AG08396 (cell line): ENCODE results near the gene CNN2.

Experiments used
- DNase-seq: peaks from one replicate; pipeline ENCODE4 v3.0.0; 2012; ENCODE audit warnings: low spot score, mixed read lengths

Gene CNN2

DNA sequence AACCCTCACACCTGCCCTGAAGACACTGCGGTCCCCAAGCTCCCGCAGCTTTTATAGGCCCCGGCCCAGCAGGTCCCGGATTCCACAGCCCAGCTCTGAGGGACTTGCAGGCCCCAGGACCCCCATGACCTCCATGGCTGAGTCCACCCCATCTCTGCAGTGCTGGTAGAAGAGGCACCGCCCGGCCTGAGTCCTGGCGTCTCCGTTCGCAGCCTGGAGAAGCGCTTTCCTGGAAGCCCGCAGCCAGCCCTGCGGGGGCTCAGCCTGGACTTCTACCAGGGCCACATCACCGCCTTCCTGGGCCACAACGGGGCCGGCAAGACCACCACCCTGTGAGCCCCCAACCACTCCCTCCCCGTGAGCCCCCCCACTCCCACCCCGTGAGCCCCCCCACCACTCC, 22.7 kb downstream of the CNN2 start:
- no peak for DNase-seq

DNA sequence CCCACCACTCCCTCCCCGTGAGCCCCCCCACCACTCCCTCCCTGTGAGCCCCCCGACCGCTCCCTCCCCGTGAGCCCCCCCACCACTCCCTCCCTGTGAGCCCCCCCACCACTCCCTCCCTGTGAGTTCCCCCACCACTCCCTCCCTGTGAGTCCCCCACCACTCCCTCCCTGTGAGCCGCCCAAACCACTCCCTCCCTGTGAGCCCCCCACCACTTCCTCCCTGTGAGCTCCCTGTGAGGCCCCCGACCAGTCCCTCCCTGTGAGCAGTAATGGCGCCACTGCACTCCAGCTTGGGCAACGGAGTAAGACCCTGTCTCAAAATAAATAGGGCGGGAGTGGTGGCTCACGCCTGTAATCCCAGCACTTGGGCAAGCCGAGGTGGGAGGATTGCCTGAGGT, 23.4 kb downstream of the CNN2 start:
- DNase-seq: no peak

DNA sequence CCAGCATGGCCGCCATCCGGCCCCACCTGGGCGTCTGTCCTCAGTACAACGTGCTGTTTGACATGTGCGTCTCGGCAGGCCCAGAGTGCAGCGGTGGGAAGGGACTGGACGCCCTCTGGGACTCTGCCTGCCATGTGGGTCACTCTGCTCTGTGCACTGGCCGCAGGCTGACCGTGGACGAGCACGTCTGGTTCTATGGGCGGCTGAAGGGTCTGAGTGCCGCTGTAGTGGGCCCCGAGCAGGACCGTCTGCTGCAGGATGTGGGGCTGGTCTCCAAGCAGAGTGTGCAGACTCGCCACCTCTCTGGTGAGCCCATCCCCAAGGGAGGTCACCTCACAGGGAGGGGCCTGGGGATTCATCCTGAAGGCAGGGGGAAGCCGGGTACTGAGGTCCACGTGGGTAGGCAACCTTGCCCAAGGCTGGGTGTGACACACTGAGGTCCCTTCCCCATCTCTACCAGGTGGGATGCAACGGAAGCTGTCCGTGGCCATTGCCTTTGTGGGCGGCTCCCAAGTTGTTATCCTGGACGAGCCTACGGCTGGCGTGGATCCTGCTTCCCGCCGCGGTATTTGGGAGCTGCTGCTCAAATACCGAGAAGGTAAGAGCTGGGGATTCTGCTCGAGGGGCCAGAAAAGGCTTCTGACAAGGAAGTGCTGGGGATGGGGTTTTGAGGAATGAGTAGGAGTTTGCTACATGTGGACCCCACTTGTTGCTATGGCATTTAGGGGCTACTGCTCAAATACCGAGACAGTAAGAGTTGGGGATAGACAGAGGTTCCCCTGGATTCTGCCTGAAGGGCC, 24.8 kb downstream of the CNN2 start:
- DNase-seq: no peak

DNA sequence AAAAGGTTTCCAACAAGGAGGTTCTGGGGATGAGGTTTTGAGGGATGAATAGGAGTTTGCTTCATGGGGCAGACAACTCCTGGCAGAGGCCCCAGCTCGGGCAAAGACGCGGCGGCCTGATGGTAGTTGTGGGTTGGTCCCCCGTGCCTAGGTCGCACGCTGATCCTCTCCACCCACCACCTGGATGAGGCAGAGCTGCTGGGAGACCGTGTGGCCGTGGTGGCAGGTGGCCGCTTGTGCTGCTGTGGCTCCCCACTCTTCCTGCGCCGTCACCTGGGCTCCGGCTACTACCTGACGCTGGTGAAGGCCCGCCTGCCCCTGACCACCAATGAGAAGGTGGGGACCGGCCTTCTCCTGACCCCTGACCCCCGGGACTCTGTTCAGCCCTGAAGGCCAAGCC, 25.4 kb downstream of the CNN2 start:
- DNase-seq: no peak

DNA sequence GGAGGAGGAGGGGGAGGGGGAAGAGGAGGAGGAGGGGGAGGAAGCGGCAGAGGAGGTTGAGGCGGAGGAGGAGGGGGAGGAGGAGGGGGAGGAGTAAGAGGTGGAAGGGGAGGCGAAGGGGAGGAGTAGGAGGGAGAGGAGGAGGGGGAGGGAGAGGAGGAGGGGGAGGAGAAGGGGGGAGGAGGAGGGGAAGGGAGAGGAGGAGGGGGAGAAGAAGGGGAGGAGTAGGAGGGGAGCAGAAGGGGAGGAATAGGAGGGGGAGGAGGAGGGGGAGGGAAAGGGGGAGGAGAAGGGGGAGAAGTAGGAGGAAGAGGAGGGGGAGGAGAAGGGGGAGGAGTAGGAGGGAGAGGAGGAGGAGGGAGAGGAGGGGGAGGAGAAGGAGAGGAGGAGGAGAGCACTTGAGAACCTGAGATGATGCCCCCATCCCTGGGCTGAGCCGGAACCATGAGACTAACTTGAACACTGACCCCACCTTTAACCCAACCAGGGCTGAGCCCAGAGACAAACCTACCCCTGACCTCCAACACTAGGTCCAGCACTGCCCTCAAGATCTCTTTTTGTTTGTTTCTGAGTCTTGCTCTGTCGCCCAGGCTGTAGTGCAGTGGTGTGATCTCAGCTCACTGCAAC, 26.1 kb downstream of the CNN2 start:
- DNase-seq: no peak

DNA sequence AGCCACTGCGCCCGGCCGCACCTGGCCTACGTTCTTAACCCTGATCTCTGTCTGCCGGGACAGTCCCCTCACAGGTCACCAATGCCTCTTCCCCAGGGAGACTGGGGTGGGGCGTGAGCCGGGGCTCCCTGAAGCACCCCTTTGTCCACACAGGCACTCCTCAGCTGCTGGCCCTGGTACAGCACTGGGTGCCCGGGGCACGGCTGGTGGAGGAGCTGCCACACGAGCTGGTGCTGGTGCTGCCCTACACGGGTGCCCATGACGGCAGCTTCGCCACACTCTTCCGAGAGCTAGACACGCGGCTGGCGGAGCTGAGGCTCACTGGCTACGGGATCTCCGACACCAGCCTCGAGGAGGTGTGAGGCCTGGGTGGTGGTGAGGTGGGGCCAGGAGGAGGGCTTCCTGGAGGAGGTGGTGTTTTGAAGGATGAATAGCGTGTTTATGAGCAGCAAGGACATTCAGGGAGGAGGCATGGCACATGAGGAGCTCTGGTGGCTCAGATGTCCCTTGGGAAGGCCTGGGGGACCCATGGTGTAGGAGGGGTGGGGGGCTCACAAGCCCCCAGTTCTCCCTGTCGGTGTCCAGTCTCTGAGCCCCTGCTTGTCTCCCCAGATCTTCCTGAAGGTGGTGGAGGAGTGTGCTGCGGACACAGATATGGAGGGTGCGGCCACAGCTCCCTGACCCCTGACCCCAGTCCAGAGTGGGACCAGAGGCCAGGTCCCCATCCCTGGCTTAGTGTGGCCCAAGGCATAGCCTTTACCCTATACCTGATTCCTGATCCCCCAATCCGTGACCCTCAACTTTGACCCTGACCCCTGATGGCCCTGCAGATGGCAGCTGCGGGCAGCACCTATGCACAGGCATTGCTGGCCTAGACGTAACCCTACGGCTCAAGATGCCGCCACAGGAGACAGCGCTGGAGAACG, 27.0 kb downstream of the CNN2 start:
- DNase-seq: no peak

DNA sequence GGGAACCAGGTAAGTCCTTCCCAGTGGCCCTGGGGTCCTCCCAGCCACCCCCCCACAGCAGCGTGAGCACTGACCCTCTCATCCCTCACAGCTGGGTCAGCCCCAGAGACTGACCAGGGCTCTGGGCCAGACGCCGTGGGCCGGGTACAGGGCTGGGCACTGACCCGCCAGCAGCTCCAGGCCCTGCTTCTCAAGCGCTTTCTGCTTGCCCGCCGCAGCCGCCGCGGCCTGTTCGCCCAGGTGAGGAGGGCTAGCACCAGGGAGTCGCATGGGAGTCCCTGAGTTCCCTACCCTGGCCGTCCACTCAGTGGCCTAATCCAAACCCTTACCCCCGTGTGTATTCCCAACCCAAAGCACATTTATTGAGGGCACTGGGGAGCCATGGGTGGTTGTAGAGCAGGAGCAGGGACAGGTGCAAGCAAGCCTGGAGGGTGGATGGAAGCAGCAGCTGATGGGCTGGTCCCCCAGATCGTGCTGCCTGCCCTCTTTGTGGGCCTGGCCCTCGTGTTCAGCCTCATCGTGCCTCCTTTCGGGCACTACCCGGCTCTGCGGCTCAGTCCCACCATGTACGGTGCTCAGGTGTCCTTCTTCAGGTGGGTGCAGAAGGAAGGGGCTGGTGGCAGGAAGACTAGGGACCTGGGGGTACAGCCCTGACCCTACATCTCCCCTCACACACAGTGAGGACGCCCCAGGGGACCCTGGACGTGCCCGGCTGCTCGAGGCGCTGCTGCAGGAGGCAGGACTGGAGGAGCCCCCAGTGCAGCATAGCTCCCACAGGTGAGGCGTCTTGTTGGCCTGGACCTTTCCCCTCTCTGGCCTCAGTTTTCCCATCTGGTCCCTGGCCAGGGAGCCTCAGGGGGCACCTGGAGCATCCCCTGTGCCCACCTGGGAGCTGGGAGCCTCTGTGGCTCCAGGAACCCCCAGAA, 28.0 kb downstream of the CNN2 start:
- DNase-seq: no peak

DNA sequence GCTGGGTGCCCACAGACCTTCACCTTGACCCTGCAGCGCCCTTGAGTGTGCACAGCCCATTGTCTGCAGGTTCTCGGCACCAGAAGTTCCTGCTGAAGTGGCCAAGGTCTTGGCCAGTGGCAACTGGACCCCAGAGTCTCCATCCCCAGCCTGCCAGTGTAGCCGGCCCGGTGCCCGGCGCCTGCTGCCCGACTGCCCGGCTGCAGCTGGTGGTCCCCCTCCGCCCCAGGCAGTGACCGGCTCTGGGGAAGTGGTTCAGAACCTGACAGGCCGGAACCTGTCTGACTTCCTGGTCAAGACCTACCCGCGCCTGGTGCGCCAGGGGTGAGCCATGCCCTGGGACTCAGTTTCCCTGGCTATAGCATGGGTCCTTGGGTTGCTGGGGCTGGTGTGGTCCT, 28.6 kb downstream of the CNN2 start:
- no peak for DNase-seq

DNA sequence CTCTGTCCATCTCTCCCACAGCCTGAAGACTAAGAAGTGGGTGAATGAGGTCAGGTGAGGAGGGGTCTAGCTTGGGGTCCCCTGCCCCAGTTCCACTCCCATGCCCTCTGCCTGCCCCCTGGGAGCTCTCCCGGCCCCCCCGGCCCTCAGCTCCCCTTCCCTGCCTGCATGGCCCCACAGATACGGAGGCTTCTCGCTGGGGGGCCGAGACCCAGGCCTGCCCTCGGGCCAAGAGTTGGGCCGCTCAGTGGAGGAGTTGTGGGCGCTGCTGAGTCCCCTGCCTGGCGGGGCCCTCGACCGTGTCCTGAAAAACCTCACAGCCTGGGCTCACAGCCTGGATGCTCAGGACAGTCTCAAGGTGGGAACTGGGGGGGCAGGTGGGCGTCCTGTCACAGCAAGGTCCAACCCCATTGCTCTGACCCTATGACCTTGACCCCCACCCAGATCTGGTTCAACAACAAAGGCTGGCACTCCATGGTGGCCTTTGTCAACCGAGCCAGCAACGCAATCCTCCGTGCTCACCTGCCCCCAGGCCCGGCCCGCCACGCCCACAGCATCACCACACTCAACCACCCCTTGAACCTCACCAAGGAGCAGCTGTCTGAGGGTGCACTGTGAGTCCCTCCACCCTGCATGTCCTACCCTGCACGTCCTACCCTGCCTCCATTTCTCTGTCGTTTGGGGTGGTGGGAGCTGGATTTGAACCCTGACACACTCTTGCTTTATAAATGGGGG, 29.6 kb downstream of the CNN2 start:
- DNase-seq: no peak

DNA sequence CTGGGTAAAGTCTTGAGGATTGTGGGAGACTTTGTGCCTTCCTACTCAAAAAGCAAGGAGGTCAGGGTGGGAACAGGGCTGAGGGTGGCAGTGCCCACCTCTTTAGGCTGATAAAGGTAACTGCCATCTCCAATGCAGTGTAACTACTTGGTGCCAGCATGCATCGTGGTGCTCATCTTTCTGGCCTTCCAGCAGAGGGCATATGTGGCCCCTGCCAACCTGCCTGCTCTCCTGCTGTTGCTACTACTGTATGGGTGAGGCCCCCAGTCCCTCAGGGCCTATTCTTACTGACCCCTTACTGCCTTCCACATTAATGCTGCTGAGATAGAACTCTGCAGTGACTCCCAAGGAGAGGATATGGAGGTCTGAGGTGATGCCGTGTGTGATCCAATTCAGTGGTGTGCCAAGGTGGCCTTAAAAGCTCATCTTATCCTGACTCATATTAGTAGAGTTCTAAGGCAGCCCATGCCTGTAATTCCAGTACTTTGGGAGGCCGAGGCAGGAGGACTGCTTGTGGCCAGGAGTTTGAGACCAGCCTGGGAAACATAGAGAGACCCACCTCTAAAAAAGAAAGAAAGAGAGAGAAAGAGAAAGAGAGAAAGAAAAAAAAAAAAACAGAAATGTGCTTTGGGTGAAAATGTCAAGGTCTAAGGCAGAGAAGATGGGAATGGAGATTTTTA, 30.9 kb downstream of the CNN2 start:
- no peak for DNase-seq

DNA sequence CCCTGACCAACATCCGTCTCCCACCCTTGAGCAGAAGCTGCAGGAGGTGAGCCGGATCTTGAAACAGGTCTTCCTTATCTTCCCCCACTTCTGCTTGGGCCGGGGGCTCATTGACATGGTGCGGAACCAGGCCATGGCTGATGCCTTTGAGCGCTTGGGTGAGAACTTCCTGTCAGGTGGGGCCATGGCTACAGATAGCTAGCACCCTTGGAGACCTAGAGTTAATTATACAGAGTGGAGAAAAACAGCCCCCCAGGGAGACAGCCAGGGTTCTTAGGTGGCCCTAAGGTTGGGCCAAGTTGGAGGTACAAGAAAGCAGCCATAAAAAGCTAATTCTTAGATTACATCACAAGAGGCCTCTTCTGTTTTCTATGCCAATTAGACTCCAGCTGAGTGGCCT, 31.7 kb downstream of the CNN2 start:
- DNase-seq: no peak

DNA sequence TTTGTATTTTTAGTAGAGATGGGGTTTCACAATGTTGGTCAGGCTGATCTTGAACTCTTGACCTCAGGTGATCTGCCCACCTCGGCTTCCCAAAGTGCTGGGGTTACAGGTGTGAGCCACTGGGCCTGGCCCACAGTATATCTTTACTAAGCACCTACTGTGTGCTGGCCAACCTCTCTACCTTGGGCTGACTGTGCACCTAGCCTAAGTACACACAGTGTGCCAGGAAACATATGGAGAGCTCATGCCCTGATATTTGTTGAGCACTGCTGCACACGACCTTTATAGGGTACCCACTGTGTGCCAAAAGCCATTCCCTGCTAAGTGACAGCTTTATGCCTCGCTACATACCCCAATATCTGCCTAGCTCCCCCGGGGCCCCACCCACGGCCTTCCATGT, 34.3 kb downstream of the CNN2 start:
- no peak for DNase-seq

DNA sequence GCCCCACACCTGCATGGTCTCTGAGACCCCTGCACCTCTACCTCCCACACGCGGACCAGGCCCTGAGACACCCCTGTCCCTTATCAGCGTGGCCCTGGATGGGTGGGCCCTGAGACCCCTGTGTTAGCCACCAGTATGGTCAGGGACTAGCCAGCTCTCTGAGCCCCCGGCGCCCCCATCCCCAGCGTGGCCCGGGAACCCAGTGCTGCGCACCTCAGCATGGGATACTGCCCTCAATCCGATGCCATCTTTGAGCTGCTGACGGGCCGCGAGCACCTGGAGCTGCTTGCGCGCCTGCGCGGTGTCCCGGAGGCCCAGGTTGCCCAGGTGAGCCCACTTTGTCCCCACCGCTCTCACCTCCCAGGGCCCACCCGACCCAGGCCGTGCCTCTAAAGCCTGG, 35.6 kb downstream of the CNN2 start:
- DNase-seq: no peak

DNA sequence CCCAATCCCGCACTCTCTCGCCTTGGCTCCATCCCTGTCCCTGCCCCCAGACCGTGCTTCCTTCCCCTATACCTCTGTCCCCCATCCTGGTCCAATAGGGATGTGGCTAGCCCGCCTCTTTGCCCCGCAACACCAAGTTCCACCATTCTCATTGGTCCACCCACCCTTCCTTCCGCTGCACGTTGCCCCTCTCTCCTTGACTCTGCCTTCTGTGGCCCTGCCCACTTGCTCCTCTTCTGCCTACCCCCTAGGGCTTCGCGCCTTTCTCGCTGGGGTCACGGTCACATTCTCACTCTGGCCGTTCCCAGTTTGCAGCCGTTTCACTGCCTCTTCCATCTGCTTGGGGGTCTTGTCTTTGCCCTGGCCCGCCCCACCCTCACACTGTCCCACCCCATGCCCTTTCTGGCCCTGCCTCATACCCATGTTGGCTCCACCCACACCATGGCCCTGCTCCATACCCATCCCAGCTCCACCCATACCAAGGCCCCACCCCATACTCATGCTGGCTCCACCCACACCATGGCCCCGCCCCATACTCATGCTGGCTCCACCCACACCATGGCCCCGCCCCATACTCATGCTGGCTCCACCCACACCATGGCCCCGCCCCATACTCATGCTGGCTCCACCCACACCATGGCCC, 36.1 kb downstream of the CNN2 start:
- no peak for DNase-seq

DNA sequence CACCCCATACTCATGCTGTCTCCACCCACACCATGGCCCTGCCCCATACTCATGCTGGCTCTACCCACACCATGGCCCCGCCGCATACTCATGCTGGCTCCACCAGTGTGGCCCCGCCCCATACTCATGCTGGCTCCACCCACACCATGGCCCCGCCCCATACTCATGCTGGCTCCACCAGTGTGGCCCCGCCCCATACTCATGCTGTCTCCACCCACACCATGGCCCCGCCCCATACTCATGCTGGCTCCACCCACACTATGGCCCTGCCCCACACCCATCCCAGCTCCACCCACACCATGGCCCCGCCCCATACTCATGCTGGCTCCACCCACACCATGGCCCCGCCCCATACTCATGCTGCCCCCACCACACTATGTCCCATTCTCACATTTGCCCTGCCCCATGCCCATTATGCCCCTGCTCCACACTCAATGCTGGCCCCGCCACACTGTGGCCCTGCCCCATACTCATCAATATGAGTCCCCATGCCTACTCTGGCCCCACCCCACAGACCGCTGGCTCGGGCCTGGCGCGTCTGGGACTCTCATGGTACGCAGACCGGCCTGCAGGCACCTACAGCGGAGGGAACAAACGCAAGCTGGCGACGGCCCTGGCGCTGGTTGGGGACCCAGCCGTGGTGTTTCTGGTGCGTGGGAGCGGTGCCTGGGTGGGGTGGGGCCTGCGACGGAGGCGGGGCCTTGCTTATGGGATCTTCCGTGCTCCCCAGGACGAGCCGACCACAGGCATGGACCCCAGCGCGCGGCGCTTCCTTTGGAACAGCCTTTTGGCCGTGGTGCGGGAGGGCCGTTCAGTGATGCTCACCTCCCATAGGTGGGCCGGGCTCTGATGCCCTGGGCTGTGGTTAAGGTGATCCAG, 36.9 kb downstream of the CNN2 start:
- no peak for DNase-seq

DNA sequence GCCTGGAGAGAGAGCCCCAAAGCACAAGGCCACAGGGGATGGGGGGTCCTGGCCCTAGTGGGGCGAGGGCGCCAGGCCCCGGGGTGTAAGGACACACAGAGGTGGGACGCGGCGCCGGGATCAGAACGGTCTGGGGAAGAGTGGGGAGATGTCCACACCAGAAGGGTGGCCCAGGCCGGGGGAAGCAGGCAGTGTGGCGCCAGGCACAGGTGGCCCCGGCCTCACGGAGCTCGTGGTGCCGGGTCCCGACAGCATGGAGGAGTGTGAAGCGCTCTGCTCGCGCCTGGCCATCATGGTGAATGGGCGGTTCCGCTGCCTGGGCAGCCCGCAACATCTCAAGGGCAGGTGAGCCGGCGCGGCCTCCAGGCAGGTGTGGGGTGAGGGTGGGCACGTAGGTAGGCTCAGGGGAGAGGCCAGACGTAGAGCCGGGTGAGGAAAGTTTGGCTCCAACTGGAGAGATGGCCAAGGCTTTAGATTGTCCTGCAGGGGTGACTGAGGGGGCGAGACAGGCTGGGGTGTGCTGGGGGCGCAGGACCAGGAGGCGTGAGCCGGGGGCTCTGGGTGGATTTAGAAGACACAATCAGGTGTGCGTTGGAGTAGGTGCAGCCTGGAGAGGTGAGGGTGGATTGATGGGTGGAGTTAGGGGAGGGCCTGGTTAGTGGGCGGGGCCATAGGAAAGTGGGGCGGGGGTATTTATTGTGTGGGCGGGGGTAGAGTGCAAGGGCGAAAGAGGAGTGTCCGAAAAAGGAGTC, 37.7 kb downstream of the CNN2 start:
- no peak for DNase-seq

DNA sequence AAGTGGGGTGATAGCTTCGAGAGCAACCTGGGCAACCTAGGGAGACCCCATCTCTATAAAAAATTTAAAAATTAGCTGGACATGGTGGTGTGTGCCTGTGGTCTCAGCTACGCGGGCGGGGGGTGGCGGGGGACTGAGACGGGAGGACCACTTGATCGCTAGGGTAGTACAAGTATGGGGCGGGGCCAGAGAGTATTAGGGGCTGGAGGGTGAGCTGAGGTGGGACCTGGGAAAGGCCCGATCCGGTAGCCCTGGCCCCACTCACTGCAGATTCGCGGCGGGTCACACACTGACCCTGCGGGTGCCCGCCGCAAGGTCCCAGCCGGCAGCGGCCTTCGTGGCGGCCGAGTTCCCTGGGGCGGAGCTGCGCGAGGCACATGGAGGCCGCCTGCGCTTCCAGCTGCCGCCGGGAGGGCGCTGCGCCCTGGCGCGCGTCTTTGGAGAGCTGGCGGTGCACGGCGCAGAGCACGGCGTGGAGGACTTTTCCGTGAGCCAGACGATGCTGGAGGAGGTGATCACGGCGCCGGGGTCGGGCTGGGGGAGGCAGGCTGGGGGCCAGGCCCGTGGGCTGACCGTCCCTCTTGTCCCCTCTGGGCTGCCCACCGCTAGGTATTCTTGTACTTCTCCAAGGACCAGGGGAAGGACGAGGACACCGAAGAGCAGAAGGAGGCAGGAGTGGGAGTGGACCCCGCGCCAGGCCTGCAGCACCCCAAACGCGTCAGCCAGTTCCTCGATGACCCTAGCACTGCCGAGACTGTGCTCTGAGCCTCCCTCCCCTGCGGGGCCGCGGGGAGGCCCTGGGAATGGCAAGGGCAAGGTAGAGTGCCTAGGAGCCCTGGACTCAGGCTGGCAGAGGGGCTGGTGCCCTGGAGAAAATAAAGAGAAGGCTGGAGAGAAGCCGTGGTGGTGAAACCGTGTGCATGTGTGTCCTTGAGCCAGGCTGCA, 38.5 kb downstream of the CNN2 start:
- peak; percentile 87 for DNase-seq
